BLaER1 treated with 17β-estradiol and CSF1 and Interleukin-3, amounts not matched to agents 10 nM and 100 nM (cell line): ENCODE results near the gene DENND4B.

ENCODE experiments used
- H3K27ac ChIP-seq, 11 experiments: shearing (Covaris generic); formaldehyde crosslinking; 2 replicates each; pipeline ENCODE4 v1.8.1; 2022
- H3K27me3 ChIP-seq, 11 experiments: shearing (Covaris generic); formaldehyde crosslinking; 2 replicates each; pipeline ENCODE4 v1.8.1; 2022
- H3K36me3 ChIP-seq, 11 experiments: shearing (Covaris generic); formaldehyde crosslinking; 2 replicates each; pipeline ENCODE4 v1.8.1; 2022
- H3K4me1 ChIP-seq, 10 experiments: shearing (Covaris generic); formaldehyde crosslinking; 2 replicates each; pipeline ENCODE4 v1.8.1; 2022
- H3K4me2 ChIP-seq, 11 experiments: shearing (Covaris generic); formaldehyde crosslinking; 2 replicates each; pipeline ENCODE4 v1.8.1; 2022
- H3K4me3 ChIP-seq, 10 experiments: shearing (Covaris generic); formaldehyde crosslinking; 2 replicates each; pipeline ENCODE4 v1.8.1; 2022
- H3K9ac ChIP-seq, 11 experiments: shearing (Covaris generic); formaldehyde crosslinking; 2 replicates each; pipeline ENCODE4 v1.8.1; 2022
- H3K9me3 ChIP-seq, 11 experiments: shearing (Covaris generic); formaldehyde crosslinking; replicated peaks in 1 of 11; 2 replicates each; pipeline ENCODE4 v1.8.1; 2022
- H4K20me1 ChIP-seq, 11 experiments: shearing (Covaris generic); formaldehyde crosslinking; 2 replicates each; pipeline ENCODE4 v1.8.1; 2022
- Cebpa-rat ChIP-seq, 11 experiments: shearing (Covaris generic); IDR thresholded peaks; 2 replicates each; pipeline ENCODE4 v1.8.1; 2022

Gene DENND4B

GRCh38 chr1:153937331-153937730 lies 9.2 kb downstream of the DENND4B start:
- Histone ChIP-seq H3K9ac (no peak overlapping the region), H4K20me1 (peaks cover 0 to 100% (median 36%) of the 10 kb centered on the region in 11 experiments; a peak in 15 of 22 replicates), H3K9me3 (no peaks in the 10 kb centered on the region), H3K27ac (no peak overlapping the region), H3K36me3 (peaks cover 99 to 100% (median 100%) of the 10 kb centered on the region in 11 experiments), H3K4me2 (no peak overlapping the region), H3K4me3 (no peak overlapping the region), H3K27me3 (no peaks in the 10 kb centered on the region), H3K4me1 (peaks cover 6 to 60% (median 14%) of the 10 kb centered on the region in 10 experiments; a peak in 18 of 20 replicates)
- no peak for TF ChIP-seq Cebpa-rat (IDR thresholded peaks at IDR 0.05)

DNA sequence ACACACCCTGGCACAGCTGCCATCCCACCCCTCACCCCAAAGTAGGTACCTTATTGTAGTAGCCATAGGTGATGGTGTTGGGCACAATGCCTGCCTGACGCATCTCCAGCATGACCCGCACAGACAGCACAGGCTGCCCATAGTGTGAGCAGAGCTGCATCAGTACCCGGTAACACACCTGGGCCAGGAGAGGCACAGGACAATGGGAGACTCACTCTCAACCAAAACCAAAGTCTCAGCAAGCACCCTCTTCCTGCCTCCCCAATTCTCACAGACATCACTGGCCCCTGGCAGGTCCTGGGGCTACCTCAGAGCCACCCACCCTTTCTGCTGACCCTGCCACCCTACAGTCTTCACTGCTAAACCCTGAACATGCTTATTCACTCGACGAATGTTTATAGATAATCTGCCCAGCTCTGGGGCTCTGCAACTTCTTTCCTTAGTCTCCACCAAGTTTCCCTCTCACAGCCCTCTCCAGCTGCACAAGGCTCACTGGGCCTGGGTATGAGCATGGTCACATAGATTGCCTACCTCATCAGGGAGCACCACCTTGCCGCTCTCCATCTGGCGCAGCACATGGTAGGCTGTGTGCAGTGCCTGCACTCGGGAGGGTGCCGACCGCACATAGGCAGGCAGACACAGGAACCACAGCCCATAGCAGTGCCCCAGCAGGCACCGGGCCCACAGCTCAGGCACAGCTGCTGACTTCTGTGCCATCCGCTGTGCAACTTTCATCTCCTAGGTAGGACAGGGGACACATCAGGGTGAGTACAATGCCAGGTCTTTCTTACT lies 10.3 kb downstream of the DENND4B start:
- peaks cover 95 to 100% (median 99%) of the 10 kb centered on the region in 11 experiments for H3K36me3 ChIP-seq
- peaks cover 0 to 49% (median 5%) of the 10 kb centered on the region in 10 experiments; a peak in 12 of 20 replicates for H3K4me1 ChIP-seq
- H4K20me1 ChIP-seq, result peaks cover 0 to 99% (median 29%) of the 10 kb centered on the region in 11 experiments; a peak in 15 of 22 replicates

GRCh38 chr1:153934746-153935145 lies 11.8 kb downstream of the DENND4B start:
- H3K9ac ChIP-seq, result 0 out of 22 replicates have a peak overlapping the region, but pooled peaks of 1 of the 11 experiments have one; percentile 7
- no peak overlapping the region for H3K27ac ChIP-seq
- TF ChIP-seq Cebpa-rat (IDR thresholded peaks at IDR 0.05), result no peak
- H4K20me1 ChIP-seq, result peaks cover 0 to 99% (median 17%) of the 10 kb centered on the region in 11 experiments; a peak in 13 of 22 replicates
- H3K4me3 ChIP-seq, result no peak overlapping the region
- no peaks in the 10 kb centered on the region for H3K27me3 ChIP-seq
- no peak overlapping the region for H3K4me2 ChIP-seq
- H3K36me3 ChIP-seq, result peaks cover 94 to 100% (median 99%) of the 10 kb centered on the region in 11 experiments
- no peaks in the 10 kb centered on the region for H3K9me3 ChIP-seq
- H3K4me1 ChIP-seq, result peaks cover 3 to 40% (median 12%) of the 10 kb centered on the region in 10 experiments; a peak in 19 of 20 replicates

More for the DNA sequence above, 10.3 kb downstream of the DENND4B start:
- no peak for TF ChIP-seq Cebpa-rat (IDR thresholded peaks at IDR 0.05)
- Histone ChIP-seq H3K4me2 (no peak overlapping the region), H3K27ac (no peak overlapping the region), H3K4me3 (no peak overlapping the region), H3K27me3 (no peaks in the 10 kb centered on the region), H3K9me3 (no peaks in the 10 kb centered on the region), H3K9ac (peak overlapping the region in 3 of 11 experiments; percentile 5 to 37 (median 24); a peak in 3 of 22 replicates)

- no peak overlapping the region for H3K4me2 ChIP-seq
- peaks cover 11 to 41% (median 19%) of the 10 kb centered on the region in 10 experiments for H3K4me1 ChIP-seq
- no peaks in the 10 kb centered on the region for H3K9me3 ChIP-seq
- no peak for TF ChIP-seq Cebpa-rat (IDR thresholded peaks at IDR 0.05)
- H3K27me3 ChIP-seq, result no peaks in the 10 kb centered on the region
- H4K20me1 ChIP-seq, result peaks cover 0 to 99% (median 10%) of the 10 kb centered on the region in 11 experiments; a peak in 13 of 22 replicates
- peaks cover 91 to 100% (median 99%) of the 10 kb centered on the region in 11 experiments for H3K36me3 ChIP-seq
- peak overlapping the region in 2 of 11 experiments; percentile 2 to 10; a peak in 2 of 22 replicates for H3K9ac ChIP-seq
- no peak overlapping the region; a peak in 1 of 22 replicates for H3K27ac ChIP-seq
- H3K4me3 ChIP-seq, result no peak overlapping the region
These were observed 12.6 kb downstream of the DENND4B start for GRCh38 chr1:153933955-153934354.

- H3K36me3 ChIP-seq, result peaks cover 85 to 100% (median 95%) of the 10 kb centered on the region in 11 experiments
These were observed 13.1 kb downstream of the DENND4B start for GRCh38 chr1:153933430-153933829.

GRCh38 chr1:153932156-153933131 lies 14.1 kb downstream of the DENND4B start:
- Histone ChIP-seq H3K36me3 (peaks cover 76 to 95% (median 85%) of the 10 kb centered on the region in 11 experiments), H3K4me3 (no peak overlapping the region), H3K4me1 (peaks cover 26 to 45% (median 35%) of the 10 kb centered on the region in 10 experiments), H3K9ac (0 out of 22 replicates have a peak overlapping the region, but pooled peaks of 1 of the 11 experiments have one; percentile 5), H3K4me2 (no peak overlapping the region), H3K9me3 (no peaks in the 10 kb centered on the region), H3K27ac (no peak overlapping the region), H3K27me3 (no peaks in the 10 kb centered on the region), H4K20me1 (peaks cover 0 to 93% (median 6%) of the 10 kb centered on the region in 11 experiments; a peak in 13 of 22 replicates)
- no peak for TF ChIP-seq Cebpa-rat (IDR thresholded peaks at IDR 0.05)

More at GRCh38 chr1:153933430-153933829, 13.1 kb downstream of the DENND4B start:
- no peak overlapping the region for H3K4me3 ChIP-seq
- H3K27ac ChIP-seq, result no peak overlapping the region
- no peak overlapping the region for H3K4me2 ChIP-seq
- no peaks in the 10 kb centered on the region for H3K27me3 ChIP-seq
- TF ChIP-seq Cebpa-rat (IDR thresholded peaks at IDR 0.05), result no peak
- peak overlapping the region in 1 of 11 experiments; percentile 2; a peak in 1 of 22 replicates for H3K9ac ChIP-seq
- no peaks in the 10 kb centered on the region for H3K9me3 ChIP-seq
- H3K4me1 ChIP-seq, result peaks cover 16 to 42% (median 25%) of the 10 kb centered on the region in 10 experiments
- H4K20me1 ChIP-seq, result peaks cover 0 to 99% (median 6%) of the 10 kb centered on the region in 11 experiments; a peak in 13 of 22 replicates

- no peak overlapping the region for H3K9ac ChIP-seq
- no peak overlapping the region for H3K4me3 ChIP-seq
- H3K4me1 ChIP-seq, result peaks cover 36 to 44% (median 39%) of the 10 kb centered on the region in 10 experiments
- H3K9me3 ChIP-seq, result no peaks in the 10 kb centered on the region
- peaks cover 54 to 73% (median 64%) of the 10 kb centered on the region in 11 experiments for H3K36me3 ChIP-seq
- peaks cover 0 to 71% (median 6%) of the 10 kb centered on the region in 11 experiments; a peak in 13 of 22 replicates for H4K20me1 ChIP-seq
- TF ChIP-seq Cebpa-rat (IDR thresholded peaks at IDR 0.05), result no peak
- no peaks in the 10 kb centered on the region for H3K27me3 ChIP-seq
- peak overlapping the region in 7 of 11 experiments; percentile 10 to 61 (median 48); a peak in 7 of 22 replicates for H3K4me2 ChIP-seq
- H3K27ac ChIP-seq, result peak overlapping the region in 1 of 11 experiments; percentile 56; a peak in 1 of 22 replicates
These were observed 16.3 kb downstream of the DENND4B start for GRCh38 chr1:153929981-153930948.
